HL-60 (cell line): Measurements from ENCODE around the gene PIEZO1.

ENCODE experiments used
- DNase-seq, 2 experiments: peaks; one replicate each; pipeline ENCODE4 v3.0.0-alpha.2; 2010 to 2020; ENCODE audit warnings: low read depth in 1 of 2, low spot score in 1 of 2
- H3K27ac ChIP-seq: fragments of 250-450 bp; sonication (Bioruptor Pico); replicated peaks from 2 replicates; pipeline ENCODE4 v1.5.1; 2020; ENCODE audit warnings: mild to moderate bottlenecking, moderate library complexity
- H3K27me3 ChIP-seq: fragments of 250-450 bp; sonication (Bioruptor Pico); 2 replicates; pipeline ENCODE4 v1.5.1; 2021; ENCODE audit warnings: mild to moderate bottlenecking, moderate library complexity; ENCODE audit not compliant: insufficient read depth, poor library complexity, severe bottlenecking
- H3K4me3 ChIP-seq: replicated peaks from 2 replicates; pipeline ENCODE4 v1.5.1; 2011; ENCODE audit warnings: mild to moderate bottlenecking, control low read depth, low read length; ENCODE audit not compliant: insufficient read depth
- CTCF ChIP-seq: IDR thresholded peaks from one replicate; pipeline ENCODE4 v1.5.1; 2011; ENCODE audit warnings: low read length, control low read depth, inconsistent platforms; ENCODE audit not compliant: insufficient read depth
- GABPA ChIP-seq: IDR thresholded peaks from 2 replicates; pipeline ENCODE4 v1.6.1; 2012; ENCODE audit warnings: low read depth
- POLR2AphosphoS5 ChIP-seq: IDR thresholded peaks from 2 replicates; pipeline ENCODE4 v1.6.1; 2012; ENCODE audit warnings: low read depth
- REST ChIP-seq: IDR thresholded peaks from 2 replicates; pipeline ENCODE4 v1.6.1; 2012; ENCODE audit warnings: low read depth; ENCODE audit not compliant: insufficient replicate concordance
- SPI1 ChIP-seq: IDR thresholded peaks from 2 replicates; pipeline ENCODE4 v1.6.1; 2012; ENCODE audit warnings: low read depth, mild to moderate bottlenecking, borderline replicate concordance

Gene PIEZO1

GRCh38 chr16:88809676-88810165 is 24.7 kb upstream of the PIEZO1 start:
- TF ChIP-seq CTCF: no peak
- TF ChIP-seq POLR2AphosphoS5: peak; percentile 73; the same call in 1 of the 2 replicates
- TF ChIP-seq REST: no peak
- TF ChIP-seq SPI1: no peak
- TF ChIP-seq GABPA: no peak
- Histone ChIP-seq H3K27ac (peak overlapping the region; percentile 93), H3K4me3 (peak overlapping the region; percentile 63), H3K27me3 (no peaks in the 10 kb centered on the region)
- DNase-seq: no peak

GRCh38 chr16:88809068-88809675 is 24.2 kb upstream of the PIEZO1 start:
- no peak overlapping the region for H3K4me3 ChIP-seq
- H3K27me3 ChIP-seq: no peaks in the 10 kb centered on the region
- DNase-seq: peak in 1 of 2 experiments; percentile 35
- TF ChIP-seq POLR2AphosphoS5: peak; percentile 60
- TF ChIP-seq CTCF: no peak
- H3K27ac ChIP-seq: peak overlapping the region; percentile 30; the same call in 1 of the 2 replicates

DNA sequence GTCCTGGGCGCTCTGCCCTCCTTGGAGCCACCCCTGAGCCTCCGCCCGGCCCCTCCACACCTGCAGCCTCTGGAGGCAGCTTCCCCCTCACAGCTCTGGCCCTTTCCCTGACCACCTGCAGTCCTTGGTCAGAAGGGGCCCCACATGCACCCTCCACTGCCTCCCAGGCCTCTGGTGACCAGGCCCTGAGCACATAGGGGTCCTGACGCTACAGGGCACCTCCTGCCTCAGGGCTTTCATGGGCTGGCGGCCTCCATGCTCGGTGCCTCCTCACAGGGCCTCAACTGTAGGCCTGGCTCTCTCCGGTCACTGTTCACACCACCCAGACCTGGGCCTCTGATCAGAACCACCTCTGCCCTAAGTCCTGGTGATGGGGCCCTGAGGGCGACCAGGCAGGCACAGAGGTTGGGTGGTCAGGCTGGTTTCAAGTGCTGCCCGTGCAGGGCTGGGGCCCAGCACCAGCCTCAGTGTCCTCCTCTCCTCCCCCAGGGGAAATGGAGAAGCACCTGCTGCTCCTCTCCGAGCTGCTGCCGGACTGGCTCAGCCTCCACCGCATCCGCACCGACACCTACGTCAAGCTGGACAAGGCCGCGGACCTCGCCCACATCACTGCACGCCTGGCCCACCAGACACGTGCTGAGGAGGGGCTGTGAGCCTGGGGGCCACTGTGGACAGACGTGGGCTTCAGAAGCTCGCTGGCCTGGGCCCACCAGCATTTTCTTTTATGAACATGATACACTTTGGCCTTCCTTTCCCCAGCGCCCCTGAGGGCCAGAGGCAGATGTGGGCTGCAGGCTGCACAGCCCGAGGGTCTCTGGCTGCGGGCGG is 22.8 kb upstream of the PIEZO1 start:
- H3K4me3 ChIP-seq: no peak overlapping the region
- H3K27me3 ChIP-seq: no peaks in the 10 kb centered on the region
- no peak for DNase-seq
- H3K27ac ChIP-seq: no peak overlapping the region
- TF ChIP-seq SPI1 (no peak), REST (no peak), POLR2AphosphoS5 (no peak; the same call in 1 of the 2 replicates), GABPA (no peak), CTCF (no peak)
